ENCODE results near the gene PLTP.

The PLTP gene

GRCh38 chr20:45919542-45920399 is 7.8 kb upstream of the PLTP start:
- no peaks in the 10 kb centered on the region for H4K20me1 ChIP-seq (ENCODE audit: low read depth, low read length)
- no peak overlapping the region for H3K4me3 ChIP-seq (ENCODE audit: insufficient read depth, low read length, poor library complexity, severe bottlenecking)
- no peaks in the 10 kb centered on the region for H3F3A ChIP-seq (ENCODE audit: insufficient read depth)
- H3K9ac ChIP-seq (ENCODE audit: low read length): no peak overlapping the region
- no peak overlapping the region for H2AFZ ChIP-seq (ENCODE audit: low read depth, low read length, severe bottlenecking)
- no peak overlapping the region for H3K27ac ChIP-seq (ENCODE audit: low read depth, low read length)
- TF ChIP-seq EZH2phosphoT487 (conservative IDR thresholded peaks at IDR 0.05; ENCODE audit: low read length): no peak
- no peak for TF ChIP-seq CTCF (IDR thresholded peaks at IDR 0.05; ENCODE audit: insufficient read depth, low read length, poor library complexity, severe bottlenecking)
- no peaks in the 10 kb centered on the region for H3K36me3 ChIP-seq (ENCODE audit: low read length)
- H3K79me2 ChIP-seq (ENCODE audit: insufficient read depth, low read length): no peaks in the 10 kb centered on the region
- no peaks in the 10 kb centered on the region for H3K27me3 ChIP-seq (ENCODE audit: low read length)
- H3K4me2 ChIP-seq (ENCODE audit: low read depth, low read length, poor library complexity, severe bottlenecking): no peak overlapping the region
- no peaks in the 10 kb centered on the region for H3K9me3 ChIP-seq (ENCODE audit: insufficient read depth, low read length)
- no peaks in the 10 kb centered on the region for H3K9me2 ChIP-seq (replicated peaks; ENCODE audit: insufficient read depth, low read length)

- no peaks in the 10 kb centered on the region for H3K36me3 ChIP-seq (ENCODE audit: low read length)
- H3K4me3 ChIP-seq (ENCODE audit: insufficient read depth, low read length, poor library complexity, severe bottlenecking): no peak overlapping the region
- no peaks in the 10 kb centered on the region for H3K9me3 ChIP-seq (ENCODE audit: insufficient read depth, low read length)
- H3K27me3 ChIP-seq (ENCODE audit: low read length): no peaks in the 10 kb centered on the region
- H2AFZ ChIP-seq (ENCODE audit: low read depth, low read length, severe bottlenecking): no peak overlapping the region
- no peaks in the 10 kb centered on the region for H4K20me1 ChIP-seq (ENCODE audit: low read depth, low read length)
- no peak overlapping the region for H3K4me2 ChIP-seq (ENCODE audit: low read depth, low read length, poor library complexity, severe bottlenecking)
- H3K9me2 ChIP-seq (replicated peaks; ENCODE audit: insufficient read depth, low read length): no peaks in the 10 kb centered on the region
- no peak overlapping the region for H3K27ac ChIP-seq (ENCODE audit: low read depth, low read length)
- no peaks in the 10 kb centered on the region for H3F3A ChIP-seq (ENCODE audit: insufficient read depth)
- no peaks in the 10 kb centered on the region for H3K79me2 ChIP-seq (ENCODE audit: insufficient read depth, low read length)
- no peak overlapping the region for H3K9ac ChIP-seq (ENCODE audit: low read length)
- TF ChIP-seq CTCF (IDR thresholded peaks at IDR 0.05; ENCODE audit: insufficient read depth, low read length, poor library complexity, severe bottlenecking) (no peak), EZH2phosphoT487 (conservative IDR thresholded peaks at IDR 0.05; ENCODE audit: low read length) (no peak)
Observed at GRCh38 chr20:45918779-45919537, 7.0 kb upstream of the PLTP start.

GRCh38 chr20:45918182-45918737 is 6.3 kb upstream of the PLTP start:
- Histone ChIP-seq H3F3A (ENCODE audit: insufficient read depth) (no peaks in the 10 kb centered on the region), H2AFZ (ENCODE audit: low read depth, low read length, severe bottlenecking) (no peak overlapping the region), H3K27me3 (ENCODE audit: low read length) (no peaks in the 10 kb centered on the region), H3K4me2 (ENCODE audit: low read depth, low read length, poor library complexity, severe bottlenecking) (no peak overlapping the region), H3K27ac (ENCODE audit: low read depth, low read length) (no peak overlapping the region), H3K9me2 (replicated peaks; ENCODE audit: insufficient read depth, low read length) (no peaks in the 10 kb centered on the region), H3K36me3 (ENCODE audit: low read length) (no peaks in the 10 kb centered on the region), H3K79me2 (ENCODE audit: insufficient read depth, low read length) (no peaks in the 10 kb centered on the region), H3K9me3 (ENCODE audit: insufficient read depth, low read length) (no peaks in the 10 kb centered on the region), H4K20me1 (ENCODE audit: low read depth, low read length) (no peaks in the 10 kb centered on the region), H3K4me3 (ENCODE audit: insufficient read depth, low read length, poor library complexity, severe bottlenecking) (no peak overlapping the region), H3K9ac (ENCODE audit: low read length) (no peak overlapping the region)
- TF ChIP-seq CTCF (IDR thresholded peaks at IDR 0.05; ENCODE audit: insufficient read depth, low read length, poor library complexity, severe bottlenecking) (no peak), EZH2phosphoT487 (conservative IDR thresholded peaks at IDR 0.05; ENCODE audit: low read length) (no peak)

Measured in SU-DHL-6 (cell line).